HepG2 (cell line): ENCODE data around the gene RAB39A. TPM values are rescaled to one million over a fixed set of nuclear protein-coding genes. Genes with fewer than 3 reads are reported as not detected.
A peak's percentile ranks its signal among the peaks of the same experiment; 100 is the strongest.
"Not testable (repeated sequence)": the region's sequence is repeated elsewhere in the genome, so short reads cannot be mapped to it uniquely, and the experiment has no call there.

Experiments used
- ATAC-seq: fragments of 200-7000 bp; cut with Tn5 transposase; 3 replicates; pipeline ENCODE4 v1.9.1; 2020; ENCODE audit warnings: mild to moderate bottlenecking, moderate library complexity
- BruUV-seq: library from RNA; stranded (reverse); fragments of 400-500 nt; replicated peaks from 2 replicates; lab custom pipeline; 2021; lab: Mats Ljungman, UMichigan
- CTCF ChIA-PET: fragments of 300-600 bp; formaldehyde crosslinking; extraction: SDS; loops from one replicate; lab custom pipeline; 2021; ENCODE audit warnings: low total read pairs, inconsistent platforms, low intra/inter-chr PET ratio; lab: Yijun Ruan, JAX
- POLR2A ChIA-PET: fragments of 350-600 bp; sonication (Branson Sonifier 250); formaldehyde crosslinking; loops from one replicate; lab custom pipeline; 2020; ENCODE audit warnings: antibody characterized with exemption, inconsistent platforms; lab: Yijun Ruan, JAX
- DNase-seq: peaks from one replicate; pipeline ENCODE4 v3.0.0-alpha.2; 2015; ENCODE audit warnings: low spot score
- FAIRE-seq: peaks from 3 replicates; lab custom pipeline; 2011; peaks lifted over from hg19 to GRCh38; lab: Jason Lieb, UNC
- H2AFZ ChIP-seq: one replicate; pipeline ENCODE4 v1.6.1; 2011; ENCODE audit warnings: low read length, inconsistent platforms
- H3K27ac ChIP-seq: fragments of 300-600 bp; 3 replicates; pipeline ENCODE4 v1.8.0; 2011; ENCODE audit warnings: mixed run types, mild to moderate bottlenecking, mixed read lengths, low read length, inconsistent platforms; ENCODE audit not compliant: insufficient read depth; ENCODE audit errors: extremely low read length
- H3K27me3 ChIP-seq, 2 experiments: fragments of 200-600 bp in 1 of 2; 2 replicates in 1 of 2; 3 replicates in 1 of 2; pipeline versions ENCODE4 v1.6.0 to v1.8.0; 2011; ENCODE audit warnings: low read length in 2 of 2, mild to moderate bottlenecking in 2 of 2, moderate library complexity in 2 of 2, inconsistent platforms in 1 of 2; ENCODE audit not compliant: insufficient read depth in 2 of 2, control insufficient read depth in 1 of 2
- H3K36me3 ChIP-seq, 2 experiments: fragments of 200-600 bp in 1 of 2; replicated peaks in 1 of 2; 2 replicates in 1 of 2; 3 replicates in 1 of 2; pipeline versions ENCODE4 v1.5.1 to v1.8.0; 2011; ENCODE audit warnings: low read length in 2 of 2, inconsistent platforms in 1 of 2; ENCODE audit not compliant: insufficient read depth in 2 of 2, control insufficient read depth in 1 of 2
- H3K4me1 ChIP-seq: 2 replicates; pipeline ENCODE4 v1.5.1; 2012; ENCODE audit warnings: low read length, inconsistent platforms; ENCODE audit not compliant: insufficient read depth
- H3K4me2 ChIP-seq: 2 replicates; pipeline ENCODE4 v1.6.0; 2011; ENCODE audit warnings: low read depth, low read length, inconsistent platforms
- H3K4me3 ChIP-seq, 3 experiments: fragments of 200-600 bp in 1 of 3; sonication (generic), shearing (Covaris generic) in 1 of 3; replicated peaks in 1 of 3; 2 replicates each; pipeline ENCODE4 v1.5.1; 2011 to 2016; ENCODE audit warnings: low read length in 3 of 3, inconsistent platforms in 2 of 3, low read depth in 2 of 3, mild to moderate bottlenecking in 2 of 3, control low read depth in 1 of 3, mixed read lengths in 1 of 3; ENCODE audit not compliant: insufficient read depth in 1 of 3
- H3K79me2 ChIP-seq: one replicate; pipeline ENCODE4 v1.6.1; 2011; ENCODE audit warnings: low read length, inconsistent platforms; ENCODE audit not compliant: insufficient read depth
- H3K9ac ChIP-seq: 2 replicates; pipeline ENCODE4 v1.6.0; 2011; ENCODE audit warnings: mild to moderate bottlenecking, low read depth, low read length, inconsistent platforms; ENCODE audit not compliant: insufficient read depth
- H3K9me3 ChIP-seq: 2 replicates; pipeline ENCODE4 v1.5.1; 2012; ENCODE audit warnings: mild to moderate bottlenecking, low read length
- H4K20me1 ChIP-seq: 2 replicates; pipeline ENCODE4 v1.6.0; 2011; ENCODE audit warnings: inconsistent platforms, mild to moderate bottlenecking, low read length, moderate library complexity; ENCODE audit not compliant: insufficient read depth
- ATF3 ChIP-seq: sonication (generic); formaldehyde crosslinking; IDR thresholded peaks from 2 replicates; pipeline ENCODE4 v1.4.0; 2020; ENCODE audit warnings: missing genetic modification reagents
- KDM5B ChIP-seq: sonication (generic); formaldehyde crosslinking; IDR thresholded peaks from 2 replicates; pipeline ENCODE4 v1.4.0; 2020; ENCODE audit warnings: missing genetic modification reagents, mild to moderate bottlenecking, borderline replicate concordance
- NFKBIZ ChIP-seq: IDR thresholded peaks from 2 replicates; pipeline ENCODE4 v1.6.1; 2018; ENCODE audit warnings: missing genetic modification reagents, missing compliant biosample characterization
- NFYC ChIP-seq: IDR thresholded peaks from 2 replicates; pipeline ENCODE4 v1.6.1; 2016; ENCODE audit warnings: missing genetic modification reagents, missing compliant biosample characterization
- REST ChIP-seq, 2 experiments: IDR thresholded peaks; 2 replicates each; pipeline ENCODE4 v1.6.1; 2011 to 2012; ENCODE audit warnings: low read length in 2 of 2, borderline replicate concordance in 1 of 2, low read depth in 1 of 2, mild to moderate bottlenecking in 1 of 2, moderate library complexity in 1 of 2
- SAP130 ChIP-seq: IDR thresholded peaks from 2 replicates; pipeline ENCODE4 v1.6.1; 2016; ENCODE audit warnings: low read depth
- SNAPC2 ChIP-seq: sonication (generic); formaldehyde crosslinking; IDR thresholded peaks from 2 replicates; pipeline ENCODE4 v1.8.1; 2022; ENCODE audit warnings: mild to moderate bottlenecking, missing genetic modification reagents
- WGBS: methylation state at CpG from one replicate; pipeline ENCODE4 v1.1.6; 2017; ENCODE audit warnings: low lambda C conversion rate; 5-methylcytosine and 5-hydroxymethylcytosine counted together
- in situ Hi-C: cut with HindIII; loops from 2 replicates; pipeline ENCODE4 v1.10.0; 2017; ENCODE audit warnings: low pct_unique_long_range_greater_than_20kb; ENCODE audit not compliant: extremely low pct_ligation_motif_present
- intact Hi-C: fragments of 100-400 bp; cut with micrococcal nuclease; formaldehyde crosslinking; loops from one replicate; pipeline ENCODE4 v1.10.0; 2022; ENCODE audit not compliant: unreplicated experiment
- polyA plus RNA-seq, 8 experiments: library from polyadenylated mRNA; depleted of rRNA in 3 of 8; stranded (reverse) in 7 of 8; unstranded in 1 of 8; fragments of >200 nt; fragmentation: Illumina TruSeq in 4 of 8; extraction: Trizol in 4 of 8; gene quantifications; 2 replicates each; pipeline versions ENCODE4 v1.2.1 to v1.2.3, GENCODE V29; 2011 to 2016; ENCODE audit warnings: low read depth in 4 of 8, missing spikeins in 1 of 8, mixed read lengths in 1 of 8; ENCODE audit not compliant: insufficient read depth in 1 of 8
- total RNA-seq, 5 experiments: library from RNA; depleted of rRNA; stranded (reverse); fragments of >200 nt; fragmentation: Illumina TruSeq; extraction: Trizol; gene quantifications; 2 replicates each; pipeline ENCODE4 v1.2.3, GENCODE V29; 2016; ENCODE audit warnings: low read depth in 1 of 5

RAB39A gene
- total and polyA plus RNA-seq, 2 of the 13 experiments (the other 11 are each of a cell fraction or from before 2014, with no cell fraction given), result not detected

GRCh38 chr11:107928046-107928766 lies at the start of gene RAB39A (continued):
- TF ChIP-seq REST (IDR thresholded peaks at IDR 0.05; ENCODE audit: borderline replicate concordance in 1 of 2, low read depth in 1 of 2, low read length in 2 of 2) (peak; percentile 56 to 92), NFYC (CRISPR knock-in tag) (peak; percentile 73), SNAPC2 (no peak), ATF3 (CRISPR knock-in tag) (no peak), SAP130 (CRISPR knock-in tag) (0 out of 2 replicates have a peak, but pooled peaks have one; percentile 21), NFKBIZ (CRISPR knock-in tag) (no peak), KDM5B (no peak)

GRCh38 chr11:107881471-107881870 lies 46.8 kb upstream of the RAB39A start:
- not testable (repeated sequence) for BruUV-seq

More at GRCh38 chr11:107881471-107881870, 46.8 kb upstream of the RAB39A start:
- FAIRE-seq, H4K20me1 ChIP-seq, H3K27ac ChIP-seq, H3K4me1 ChIP-seq, H3K4me2 ChIP-seq, H3K79me2 ChIP-seq, POLR2A ChIA-PET, H3K9me3 ChIP-seq, DNase-seq, H3K36me3 ChIP-seq, CTCF ChIA-PET, H3K9ac ChIP-seq, H3K4me3 ChIP-seq, H3K27me3 ChIP-seq, ATAC-seq, H2AFZ ChIP-seq, intact Hi-C loops: not testable (repeated sequence)
- in situ Hi-C loops, result loop anchor here (25.0 kb wide), 1 partner anchor 106 kb away; no protein-coding TSS in a partner anchor
- 44% methylated on average over 9 of the region's 9 CpGs for WGBS
